Loucy (cell line): ENCODE results near the gene C1orf141.
"Not testable (repeated sequence)": the region's sequence is repeated elsewhere in the genome, so short reads cannot be mapped to it uniquely, and the experiment has no call there.

Source experiments
- H2AFZ ChIP-seq: fragments of 200-600 bp; sonication (generic); 2 replicates; pipeline ENCODE4 v1.6.0; 2016; ENCODE audit warnings: antibody characterized with exemption, mild to moderate bottlenecking, low read length, moderate library complexity
- H3F3A ChIP-seq: fragments of 200-600 bp; 2 replicates; pipeline ENCODE4 v1.6.0; 2016; ENCODE audit warnings: antibody characterized with exemption, low read depth, mild to moderate bottlenecking
- H3K27me3 ChIP-seq: fragments of 200-600 bp; sonication (generic); 2 replicates; pipeline ENCODE4 v1.6.1; 2014; ENCODE audit warnings: low read length, mild to moderate bottlenecking; ENCODE audit not compliant: insufficient read depth, poor library complexity, severe bottlenecking
- H3K36me3 ChIP-seq: fragments of 200-600 bp; sonication (generic); 2 replicates; pipeline ENCODE4 v1.6.1; 2016; ENCODE audit warnings: low read length; ENCODE audit not compliant: insufficient read depth
- H3K4me1 ChIP-seq: fragments of 200-600 bp; sonication (generic); 2 replicates; pipeline ENCODE4 v1.5.1; 2014; ENCODE audit warnings: low read length, mild to moderate bottlenecking; ENCODE audit not compliant: insufficient read depth, poor library complexity, severe bottlenecking
- H3K4me2 ChIP-seq: fragments of 200-600 bp; sonication (generic); 2 replicates; pipeline ENCODE4 v1.6.0; 2014; ENCODE audit warnings: antibody characterized with exemption, low read length, low read depth, mild to moderate bottlenecking; ENCODE audit not compliant: poor library complexity, severe bottlenecking
- H3K4me3 ChIP-seq: fragments of 200-600 bp; sonication (generic); 2 replicates; pipeline ENCODE4 v1.5.1; 2014; ENCODE audit warnings: low read length, mild to moderate bottlenecking, mixed read lengths; ENCODE audit not compliant: poor library complexity, severe bottlenecking
- H3K79me2 ChIP-seq: fragments of 200-600 bp; sonication (generic); 2 replicates; pipeline ENCODE4 v1.6.1; 2014; ENCODE audit warnings: low read length; ENCODE audit not compliant: insufficient read depth
- H3K9ac ChIP-seq: fragments of 200-600 bp; sonication (generic); 2 replicates; pipeline ENCODE4 v1.6.0; 2014; ENCODE audit warnings: mild to moderate bottlenecking, low read depth, low read length, moderate library complexity; ENCODE audit not compliant: poor library complexity, severe bottlenecking
- H3K9me2 ChIP-seq: fragments of 200-600 bp; sonication (generic); replicated peaks from 2 replicates; pipeline ENCODE4 v1.6.1; 2016; ENCODE audit warnings: low read depth, low read length, mixed read lengths
- H3K9me3 ChIP-seq: fragments of 200-600 bp; sonication (generic); 2 replicates; pipeline ENCODE4 v1.6.1; 2014; ENCODE audit warnings: mild to moderate bottlenecking, antibody characterized with exemption, low read length, low read depth; ENCODE audit not compliant: insufficient read depth
- H4K20me1 ChIP-seq: fragments of 200-600 bp; sonication (generic); 2 replicates; pipeline ENCODE4 v1.6.0; 2014; ENCODE audit warnings: antibody characterized with exemption, low read length, mild to moderate bottlenecking; ENCODE audit not compliant: insufficient read depth, poor library complexity, severe bottlenecking
- CTCF ChIP-seq: fragments of 200-600 bp; sonication (generic); conservative IDR thresholded peaks from 2 replicates; pipeline ENCODE4 v1.5.1; 2014; ENCODE audit warnings: mild to moderate bottlenecking, antibody characterized with exemption, low read length
- EZH2phosphoT487 ChIP-seq: fragments of 200-600 bp; IDR thresholded peaks from 2 replicates; pipeline ENCODE4 v1.6.1; 2018; ENCODE audit warnings: antibody characterized with exemption, mild to moderate bottlenecking, moderate library complexity, borderline replicate concordance

The C1orf141 gene

GRCh38 chr1:67149179-67149770 lies 14.5 kb upstream of the C1orf141 start:
- no peaks in the 10 kb centered on the region for H3K9me2 ChIP-seq
- no peaks in the 10 kb centered on the region for H3K27me3 ChIP-seq
- no peaks in the 10 kb centered on the region for H3K36me3 ChIP-seq
- H3K4me2 ChIP-seq, result peak overlapping the region; percentile 64
- peak overlapping the region; percentile 89 for H2AFZ ChIP-seq
- peak overlapping the region; percentile 39 for H3K4me3 ChIP-seq
- H3K4me1 ChIP-seq, result peaks cover 6% of the 10 kb centered on the region
- H3F3A ChIP-seq, result no peaks in the 10 kb centered on the region
- peak overlapping the region; percentile 16 for H3K9ac ChIP-seq
- no peaks in the 10 kb centered on the region for H3K9me3 ChIP-seq
- no peaks in the 10 kb centered on the region for H3K79me2 ChIP-seq
- TF ChIP-seq CTCF (peak; percentile 92), EZH2phosphoT487 (no peak)
- no peaks in the 10 kb centered on the region for H4K20me1 ChIP-seq

- Histone ChIP-seq H3K9ac (peak overlapping the region; percentile 16), H2AFZ (peak overlapping the region; percentile 89), H3F3A (no peaks in the 10 kb centered on the region), H4K20me1 (no peaks in the 10 kb centered on the region), H3K27me3 (no peaks in the 10 kb centered on the region), H3K36me3 (no peaks in the 10 kb centered on the region), H3K4me2 (peak overlapping the region; percentile 64), H3K4me1 (peaks cover 6% of the 10 kb centered on the region), H3K9me2 (no peaks in the 10 kb centered on the region), H3K79me2 (no peaks in the 10 kb centered on the region), H3K9me3 (no peaks in the 10 kb centered on the region), H3K4me3 (peak overlapping the region; percentile 39)
- TF ChIP-seq EZH2phosphoT487, result no peak
- no peak for TF ChIP-seq CTCF
Measured at GRCh38 chr1:67148516-67149178, 13.9 kb upstream of the C1orf141 start.

GRCh38 chr1:67147973-67148372 lies 13.2 kb upstream of the C1orf141 start:
- H4K20me1 ChIP-seq, H2AFZ ChIP-seq: not testable (repeated sequence)

GRCh38 chr1:67146539-67146938 lies 11.8 kb upstream of the C1orf141 start:
- Histone ChIP-seq H3K9me2 (no peaks in the 10 kb centered on the region), H3K9ac (no peak overlapping the region), H3K4me3 (no peak overlapping the region), H3K79me2 (no peaks in the 10 kb centered on the region), H3K9me3 (no peaks in the 10 kb centered on the region), H3F3A (no peaks in the 10 kb centered on the region), H4K20me1 (no peaks in the 10 kb centered on the region), H2AFZ (no peak overlapping the region), H3K4me1 (peaks cover 6% of the 10 kb centered on the region), H3K27me3 (no peaks in the 10 kb centered on the region), H3K36me3 (no peaks in the 10 kb centered on the region), H3K4me2 (no peak overlapping the region)
- no peak for TF ChIP-seq EZH2phosphoT487
- TF ChIP-seq CTCF, result no peak

More at GRCh38 chr1:67147973-67148372, 13.2 kb upstream of the C1orf141 start:
- H3K9me3 ChIP-seq, H3K4me3 ChIP-seq, H3F3A ChIP-seq, H3K79me2 ChIP-seq, H3K36me3 ChIP-seq, H3K9ac ChIP-seq, H3K4me1 ChIP-seq, H3K4me2 ChIP-seq, H3K9me2 ChIP-seq, H3K27me3 ChIP-seq: not testable (repeated sequence)
